Measurements from ENCODE around the gene NUP210.

NUP210 gene

GRCh38 chr3:13348661-13349396 is 71.3 kb downstream of the NUP210 start:
- DNase-seq (ENCODE audit: low read depth): no peak

GRCh38 chr3:13348100-13348499 is 72.0 kb downstream of the NUP210 start:
- no peak for DNase-seq (ENCODE audit: low read depth)

DNA sequence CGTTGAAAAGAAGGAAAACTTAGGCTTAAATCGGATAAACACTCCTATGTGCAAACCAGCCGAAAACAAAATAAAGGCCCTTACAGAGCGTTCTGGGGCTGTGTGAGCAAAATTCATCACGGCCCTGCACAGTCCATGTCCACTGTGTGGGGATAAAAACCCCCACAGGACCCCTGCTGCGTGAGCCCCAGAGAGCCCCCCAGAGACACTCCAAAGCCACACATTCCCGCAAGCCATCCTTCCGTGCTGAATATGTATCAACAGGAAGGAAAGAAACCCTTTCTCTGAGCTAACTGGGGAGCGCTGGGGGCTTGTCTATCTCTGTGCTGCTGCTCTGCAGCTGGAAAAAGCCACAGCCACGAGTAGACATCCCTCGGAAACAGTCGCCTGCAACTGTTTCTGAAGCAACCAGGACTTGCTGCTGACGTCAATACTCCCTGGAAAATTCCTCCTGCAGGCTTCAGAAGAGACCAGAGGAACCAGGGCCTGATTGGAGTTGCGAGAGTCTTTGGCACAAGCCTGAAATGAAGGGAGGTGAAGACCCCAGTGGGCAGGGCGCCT is 72.7 kb downstream of the NUP210 start:
- no peak for DNase-seq (ENCODE audit: low read depth)

- DNase-seq (ENCODE audit: low read depth): peak; percentile 59
These were observed 73.4 kb downstream of the NUP210 start for GRCh38 chr3:13346481-13347389.

- DNase-seq (ENCODE audit: low read depth): no peak
These were observed 74.3 kb downstream of the NUP210 start for GRCh38 chr3:13345772-13346171.

- no peak for DNase-seq (ENCODE audit: low read depth)
These were observed 74.8 kb downstream of the NUP210 start for GRCh38 chr3:13345284-13345683.

- DNase-seq (ENCODE audit: low read depth): no peak
These were observed 75.5 kb downstream of the NUP210 start for GRCh38 chr3:13344663-13345062.

DNA sequence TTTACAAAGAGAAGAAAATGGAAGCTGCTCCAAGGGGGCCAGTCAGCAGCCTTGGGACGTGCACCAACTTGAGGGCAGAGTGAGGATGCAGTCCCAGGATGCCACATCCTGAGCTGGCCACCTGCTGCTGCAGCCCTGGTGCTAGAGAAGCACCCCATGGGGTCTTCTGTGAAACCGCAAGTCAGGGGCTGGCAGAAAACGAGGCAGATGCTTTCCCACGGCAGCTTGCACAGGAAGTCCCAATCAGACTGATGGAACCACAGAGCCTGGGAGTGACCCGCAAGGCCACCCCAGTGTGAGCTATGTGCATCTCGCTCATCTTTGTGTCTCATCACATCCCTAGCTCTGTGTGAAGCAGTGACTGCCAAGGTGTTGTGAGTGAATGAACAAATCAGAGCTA is 76.5 kb downstream of the NUP210 start:
- DNase-seq (ENCODE audit: low read depth): no peak

- no peak for DNase-seq (ENCODE audit: low read depth)
These were observed 78.8 kb downstream of the NUP210 start for GRCh38 chr3:13341229-13341905.

DNA sequence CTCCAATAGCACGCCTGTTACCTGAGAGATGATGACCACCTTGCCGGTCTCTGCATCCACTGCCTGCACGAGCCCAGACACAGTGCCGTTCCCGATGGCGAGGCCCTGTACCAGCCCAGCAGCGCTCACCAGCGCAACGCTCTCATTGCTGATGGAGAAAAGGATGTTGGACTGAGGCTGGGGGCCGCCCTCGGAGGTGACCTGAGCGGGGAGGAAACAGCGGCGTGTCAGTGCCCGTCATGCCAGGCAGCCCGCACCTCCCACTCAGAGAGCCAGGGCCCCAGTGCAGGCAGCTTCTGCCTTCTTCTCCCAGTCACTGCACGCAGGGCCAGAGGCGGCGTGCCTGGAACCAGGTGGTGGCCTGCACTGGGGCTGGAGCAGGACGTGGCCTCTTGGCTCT is 80.3 kb downstream of the NUP210 start:
- DNase-seq (ENCODE audit: low read depth): no peak

DNA sequence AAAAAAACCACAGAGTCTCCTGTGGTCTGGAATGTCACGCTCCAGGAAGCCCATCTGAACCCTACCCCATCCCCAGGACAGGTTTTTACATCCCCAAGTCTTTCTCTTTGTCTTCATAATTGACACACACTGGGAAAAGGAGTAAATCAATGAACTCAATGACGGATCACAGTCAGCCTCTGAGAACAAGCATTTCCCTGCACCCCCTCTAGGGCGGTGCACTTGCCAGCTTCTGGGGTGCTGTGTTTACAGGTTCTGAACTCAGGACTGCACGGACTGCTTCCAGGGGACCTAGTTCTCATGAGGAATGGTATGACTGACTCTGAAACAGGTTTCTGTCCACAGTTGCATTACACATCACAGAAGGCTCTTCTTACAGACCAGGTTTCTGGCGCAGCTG is 81.1 kb downstream of the NUP210 start:
- DNase-seq (ENCODE audit: low read depth): no peak

GRCh38 chr3:13338231-13338630 is 81.9 kb downstream of the NUP210 start:
- no peak for DNase-seq (ENCODE audit: low read depth)

DNA sequence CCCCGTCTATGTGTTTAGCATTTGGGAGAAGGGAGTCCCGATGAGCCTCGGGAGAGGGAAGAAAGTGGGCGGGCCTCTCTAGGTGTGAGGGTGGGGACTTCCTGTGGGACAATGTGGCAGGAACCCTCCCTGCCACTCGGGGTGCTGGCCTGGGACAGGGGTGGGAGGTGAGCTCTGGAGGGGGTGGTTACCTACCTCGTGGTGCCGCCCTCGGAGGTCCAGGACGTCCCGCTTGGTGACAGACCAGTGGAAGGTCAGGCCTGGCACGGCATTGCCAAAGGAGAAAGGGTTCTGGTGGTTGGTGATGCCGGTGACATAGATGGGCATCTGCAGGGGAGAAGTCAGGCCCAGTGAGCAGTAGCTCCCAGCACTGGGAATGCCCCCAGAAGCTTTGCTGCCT is 83.5 kb downstream of the NUP210 start:
- no peak for DNase-seq (ENCODE audit: low read depth)

DNA sequence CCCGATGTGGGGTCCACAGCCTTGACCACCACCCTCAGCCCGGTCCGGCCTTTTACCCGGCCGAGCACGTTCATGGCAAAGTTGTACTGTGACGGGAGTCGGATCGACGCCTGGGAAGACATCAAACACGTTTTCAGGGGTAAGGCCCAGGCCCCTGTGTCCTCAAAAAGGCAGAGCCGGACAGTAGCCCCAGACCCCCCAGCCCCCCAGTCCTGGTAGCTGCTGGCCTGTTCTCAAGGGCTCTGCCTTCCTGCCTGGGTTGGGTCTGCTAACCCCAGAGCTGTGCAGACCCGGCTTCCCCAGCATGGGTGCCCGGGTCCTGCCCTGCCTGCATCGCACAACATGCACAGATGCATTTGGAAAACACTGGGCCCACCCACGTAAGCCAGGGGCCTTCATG is 84.6 kb downstream of the NUP210 start:
- no peak for DNase-seq (ENCODE audit: low read depth)

DNA sequence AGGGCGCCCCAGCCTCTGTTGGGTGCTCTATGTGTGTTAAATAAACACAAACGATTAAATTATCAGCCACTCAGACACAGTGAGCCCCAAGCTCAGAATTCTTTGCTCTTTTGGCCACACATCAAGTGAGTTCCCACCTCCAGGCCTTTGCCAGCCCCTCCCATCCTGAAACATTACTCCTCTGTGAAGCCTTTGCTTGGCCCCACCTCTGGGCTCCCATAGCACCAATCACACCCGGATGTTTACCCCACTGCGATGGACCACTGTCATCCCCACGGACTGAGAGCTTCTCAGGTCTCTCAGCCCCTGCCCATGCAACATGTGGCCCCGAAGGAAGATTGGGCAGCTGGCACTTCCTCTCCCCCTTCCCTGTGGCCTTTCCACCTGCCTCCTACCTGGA is 85.1 kb downstream of the NUP210 start:
- DNase-seq (ENCODE audit: low read depth): no peak

GRCh38 chr3:13333236-13333897 is 86.8 kb downstream of the NUP210 start:
- DNase-seq (ENCODE audit: low read depth): no peak

GRCh38 chr3:13332740-13333139 is 87.4 kb downstream of the NUP210 start:
- DNase-seq (ENCODE audit: low read depth): no peak

DNA sequence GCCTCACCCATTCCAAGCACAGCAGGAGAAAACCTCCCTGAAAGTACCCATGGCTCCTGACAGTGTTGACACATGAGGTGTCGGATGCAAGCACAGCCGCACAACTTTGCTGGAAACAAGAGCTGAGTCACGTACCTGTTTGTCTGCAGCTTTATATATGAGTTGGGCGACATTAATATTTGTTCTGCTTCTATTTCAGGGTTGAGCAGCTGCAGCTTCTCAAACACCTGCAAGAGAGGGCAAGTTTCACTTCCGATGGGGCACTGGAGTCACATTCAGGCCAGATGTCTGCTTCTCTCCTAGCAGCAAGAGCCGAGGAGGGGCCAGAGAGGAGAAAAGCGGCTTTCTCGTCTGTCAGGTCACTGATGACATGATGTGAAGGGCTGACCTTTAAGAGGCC is 88.0 kb downstream of the NUP210 start:
- no peak for DNase-seq (ENCODE audit: low read depth)

DNA sequence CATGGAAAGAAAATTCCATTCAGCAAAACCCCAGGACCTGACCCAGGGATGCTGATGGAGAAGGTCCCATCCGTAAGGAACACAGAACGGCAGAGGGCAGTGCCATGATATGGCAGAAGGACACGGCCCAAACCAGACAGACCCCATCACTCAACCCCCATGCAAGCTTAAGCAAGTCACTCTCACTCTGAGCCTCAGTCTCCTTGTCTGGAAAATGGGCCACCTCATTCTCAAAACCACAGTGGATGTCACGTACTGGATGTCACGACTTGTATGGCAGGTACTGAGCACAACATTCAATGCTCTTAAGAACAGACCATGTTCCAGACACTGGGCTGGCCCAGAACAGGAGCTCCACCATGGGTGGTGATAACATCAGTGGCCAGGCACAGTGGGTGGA is 90.4 kb downstream of the NUP210 start:
- DNase-seq (ENCODE audit: low read depth): no peak

GRCh38 chr3:13325892-13326443 is 94.2 kb downstream of the NUP210 start:
- no peak for DNase-seq (ENCODE audit: low read depth)

- DNase-seq (ENCODE audit: low read depth): no peak
These were observed 95.2 kb downstream of the NUP210 start for GRCh38 chr3:13324835-13325501.
